HepG2 (cell line): ENCODE results near the gene NOS1AP. TPM values are rescaled to one million over a fixed set of nuclear protein-coding genes. Genes with fewer than 3 reads are reported as not detected.

Source experiments
- CBX5 ChIP-seq: sonication (generic); formaldehyde crosslinking; IDR thresholded peaks from 2 replicates; pipeline ENCODE4 v1.4.0; 2020; ENCODE audit warnings: missing genetic modification reagents, borderline replicate concordance
- ESRRA ChIP-seq: sonication (generic); formaldehyde crosslinking; IDR thresholded peaks from 2 replicates; pipeline ENCODE4 v1.5.1; 2020; ENCODE audit warnings: mild to moderate bottlenecking, low read depth, missing genetic modification reagents
- ETV5 ChIP-seq: IDR thresholded peaks from 2 replicates; pipeline ENCODE4 v1.6.1; 2018; ENCODE audit warnings: missing biosample characterization, missing genetic modification reagents, inconsistent platforms, borderline replicate concordance
- FOSL2 ChIP-seq: sonication (generic); formaldehyde crosslinking; IDR thresholded peaks from 2 replicates; pipeline ENCODE4 v1.4.0; 2020; ENCODE audit warnings: missing genetic modification reagents
- KLF13 ChIP-seq: sonication (generic); formaldehyde crosslinking; IDR thresholded peaks from 2 replicates; pipeline ENCODE4 v1.4.0; 2020; ENCODE audit warnings: mild to moderate bottlenecking, missing genetic modification reagents
- KLF16 ChIP-seq, 2 experiments: sonication (generic) in 1 of 2; formaldehyde crosslinking in 1 of 2; IDR thresholded peaks; 2 replicates each; pipeline versions ENCODE4 v1.6.1 to v1.8.0; 2016 to 2023; ENCODE audit warnings: missing genetic modification reagents in 2 of 2, missing compliant biosample characterization in 1 of 2
- MYNN ChIP-seq: sonication (generic); formaldehyde crosslinking; IDR thresholded peaks from 2 replicates; pipeline ENCODE4 v1.4.0; 2020; ENCODE audit warnings: mild to moderate bottlenecking, low read depth, missing genetic modification reagents
- NFYB ChIP-seq: sonication (generic); formaldehyde crosslinking; IDR thresholded peaks from 2 replicates; pipeline ENCODE4 v1.4.0; 2020; ENCODE audit warnings: missing genetic modification reagents
- PHF5A ChIP-seq: IDR thresholded peaks from one replicate; pipeline ENCODE4 v1.6.1; 2018; ENCODE audit warnings: low read depth, missing genetic modification reagents; ENCODE audit not compliant: unreplicated experiment
- SNAI1 ChIP-seq: sonication (generic); formaldehyde crosslinking; IDR thresholded peaks from 2 replicates; pipeline ENCODE4 v1.5.0; 2020; ENCODE audit warnings: mild to moderate bottlenecking, missing genetic modification reagents, borderline replicate concordance
- TEAD2 ChIP-seq: sonication (generic); formaldehyde crosslinking; IDR thresholded peaks from 2 replicates; pipeline ENCODE4 v1.9.0; 2021; ENCODE audit warnings: missing genetic modification reagents
- TP53 ChIP-seq: sonication (generic); formaldehyde crosslinking; conservative IDR thresholded peaks from 2 replicates; pipeline ENCODE4 v1.4.0; 2020; ENCODE audit warnings: missing genetic modification reagents
- ZNF260 ChIP-seq: sonication (generic); formaldehyde crosslinking; IDR thresholded peaks from 2 replicates; pipeline ENCODE4 v1.4.0; 2020; ENCODE audit warnings: missing genetic modification reagents, low read depth, mild to moderate bottlenecking, borderline replicate concordance
- ZNF577 ChIP-seq: sonication (generic); formaldehyde crosslinking; IDR thresholded peaks from 2 replicates; pipeline ENCODE4 v1.4.0; 2020; ENCODE audit warnings: mild to moderate bottlenecking, low read depth, missing genetic modification reagents, borderline replicate concordance
- ZNF782 ChIP-seq: sonication (generic); formaldehyde crosslinking; IDR thresholded peaks from 2 replicates; pipeline ENCODE4 v1.4.0; 2020; ENCODE audit warnings: missing genetic modification reagents, mild to moderate bottlenecking, borderline replicate concordance
- polyA plus RNA-seq, 8 experiments: library from polyadenylated mRNA; depleted of rRNA in 3 of 8; stranded (reverse) in 7 of 8; unstranded in 1 of 8; fragments of >200 nt; fragmentation: Illumina TruSeq in 4 of 8; extraction: Trizol in 4 of 8; gene quantifications; 2 replicates each; pipeline versions ENCODE4 v1.2.1 to v1.2.3, GENCODE V29; 2011 to 2016; ENCODE audit warnings: low read depth in 4 of 8, missing spikeins in 1 of 8, mixed read lengths in 1 of 8; ENCODE audit not compliant: insufficient read depth in 1 of 8
- total RNA-seq, 5 experiments: library from RNA; depleted of rRNA; stranded (reverse); fragments of >200 nt; fragmentation: Illumina TruSeq; extraction: Trizol; gene quantifications; 2 replicates each; pipeline ENCODE4 v1.2.3, GENCODE V29; 2016; ENCODE audit warnings: low read depth in 1 of 5
- TF ChIP-seq, protein P1 (sequence below): sonication (generic); formaldehyde crosslinking; IDR thresholded peaks from 2 replicates; pipeline ENCODE4 v1.5.0; 2020; ENCODE audit warnings: mild to moderate bottlenecking, missing genetic modification reagents
- TF ChIP-seq, protein P2 (sequence below): sonication (generic); formaldehyde crosslinking; IDR thresholded peaks from 2 replicates; pipeline ENCODE4 v1.4.0; 2020; ENCODE audit warnings: mild to moderate bottlenecking, missing genetic modification reagents
- TF ChIP-seq, protein P3 (sequence below): sonication (generic); formaldehyde crosslinking; IDR thresholded peaks from 2 replicates; pipeline ENCODE4 v1.4.0; 2020; ENCODE audit warnings: missing genetic modification reagents
- TF ChIP-seq, protein P4 (sequence below): sonication (generic); formaldehyde crosslinking; IDR thresholded peaks from 2 replicates; pipeline ENCODE4 v1.4.0; 2020; ENCODE audit warnings: mild to moderate bottlenecking, missing genetic modification reagents

The NOS1AP gene
- total and polyA plus RNA-seq, 2 of the 13 experiments (the other 11 are each of a cell fraction or from before 2014, with no cell fraction given) = 2.0 to 3.3 TPM

DNA sequence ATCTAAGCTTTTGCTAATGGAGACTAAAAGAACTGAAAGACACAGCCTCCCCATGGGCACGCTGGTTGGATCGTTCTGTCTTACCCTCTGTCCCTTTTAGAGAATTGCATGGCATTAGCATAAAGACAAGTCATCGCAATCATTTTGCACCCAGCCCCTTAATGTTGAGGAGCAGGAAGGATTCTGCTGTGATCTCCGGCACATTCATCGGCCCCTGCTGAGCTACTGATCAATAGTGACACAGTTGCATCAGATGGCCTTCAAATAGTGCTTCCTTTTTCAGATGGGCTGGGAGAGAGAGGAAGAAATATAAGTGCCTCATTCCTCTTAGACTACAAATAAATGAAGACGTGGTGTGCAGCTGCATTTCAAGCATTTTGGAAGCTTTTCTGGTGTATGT, 75.4 kb downstream of the NOS1AP start (continued):
- TF ChIP-seq ETV5 (CRISPR knock-in tag) (peak; percentile 62; the same call in 1 of the 2 replicates), KLF16 (CRISPR knock-in tag; IDR thresholded peaks at IDR 0.05) (no peak; a peak in 1 of 4 replicates), ZNF260 (CRISPR knock-in tag) (no peak), ZNF782 (CRISPR knock-in tag) (no peak), ESRRA (CRISPR knock-in tag) (no peak), TEAD2 (CRISPR knock-in tag) (no peak), FOSL2 (CRISPR knock-in tag) (peak; percentile 76), SNAI1 (CRISPR knock-in tag) (no peak), ZNF577 (CRISPR knock-in tag) (no peak), PHF5A (CRISPR knock-in tag) (peak; percentile 15), KLF13 (no peak), MYNN (CRISPR knock-in tag) (no peak), TP53 (no peak), CBX5 (no peak), NFYB (no peak)
- TF ChIP-seq, protein P1, sequence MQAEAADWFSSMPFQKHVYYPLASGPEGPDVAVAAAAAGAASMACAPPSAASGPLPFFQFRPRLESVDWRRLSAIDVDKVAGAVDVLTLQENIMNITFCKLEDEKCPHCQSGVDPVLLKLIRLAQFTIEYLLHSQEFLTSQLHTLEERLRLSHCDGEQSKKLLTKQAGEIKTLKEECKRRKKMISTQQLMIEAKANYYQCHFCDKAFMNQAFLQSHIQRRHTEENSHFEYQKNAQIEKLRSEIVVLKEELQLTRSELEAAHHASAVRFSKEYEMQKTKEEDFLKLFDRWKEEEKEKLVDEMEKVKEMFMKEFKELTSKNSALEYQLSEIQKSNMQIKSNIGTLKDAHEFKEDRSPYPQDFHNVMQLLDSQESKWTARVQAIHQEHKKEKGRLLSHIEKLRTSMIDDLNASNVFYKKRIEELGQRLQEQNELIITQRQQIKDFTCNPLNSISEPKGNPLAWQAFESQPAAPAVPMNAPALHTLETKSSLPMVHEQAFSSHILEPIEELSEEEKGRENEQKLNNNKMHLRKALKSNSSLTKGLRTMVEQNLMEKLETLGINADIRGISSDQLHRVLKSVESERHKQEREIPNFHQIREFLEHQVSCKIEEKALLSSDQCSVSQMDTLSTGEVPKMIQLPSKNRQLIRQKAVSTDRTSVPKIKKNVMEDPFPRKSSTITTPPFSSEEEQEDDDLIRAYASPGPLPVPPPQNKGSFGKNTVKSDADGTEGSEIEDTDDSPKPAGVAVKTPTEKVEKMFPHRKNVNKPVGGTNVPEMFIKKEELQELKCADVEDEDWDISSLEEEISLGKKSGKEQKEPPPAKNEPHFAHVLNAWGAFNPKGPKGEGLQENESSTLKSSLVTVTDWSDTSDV (CRISPR knock-in tag) = no peak
- TF ChIP-seq, protein P2, sequence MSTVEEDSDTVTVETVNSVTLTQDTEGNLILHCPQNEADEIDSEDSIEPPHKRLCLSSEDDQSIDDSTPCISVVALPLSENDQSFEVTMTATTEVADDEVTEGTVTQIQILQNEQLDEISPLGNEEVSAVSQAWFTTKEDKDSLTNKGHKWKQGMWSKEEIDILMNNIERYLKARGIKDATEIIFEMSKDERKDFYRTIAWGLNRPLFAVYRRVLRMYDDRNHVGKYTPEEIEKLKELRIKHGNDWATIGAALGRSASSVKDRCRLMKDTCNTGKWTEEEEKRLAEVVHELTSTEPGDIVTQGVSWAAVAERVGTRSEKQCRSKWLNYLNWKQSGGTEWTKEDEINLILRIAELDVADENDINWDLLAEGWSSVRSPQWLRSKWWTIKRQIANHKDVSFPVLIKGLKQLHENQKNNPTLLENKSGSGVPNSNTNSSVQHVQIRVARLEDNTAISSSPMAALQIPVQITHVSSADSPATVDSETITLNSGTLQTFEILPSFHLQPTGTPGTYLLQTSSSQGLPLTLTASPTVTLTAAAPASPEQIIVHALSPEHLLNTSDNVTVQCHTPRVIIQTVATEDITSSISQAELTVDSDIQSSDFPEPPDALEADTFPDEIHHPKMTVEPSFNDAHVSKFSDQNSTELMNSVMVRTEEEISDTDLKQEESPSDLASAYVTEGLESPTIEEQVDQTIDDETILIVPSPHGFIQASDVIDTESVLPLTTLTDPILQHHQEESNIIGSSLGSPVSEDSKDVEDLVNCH = no peak
- TF ChIP-seq, protein P3, sequence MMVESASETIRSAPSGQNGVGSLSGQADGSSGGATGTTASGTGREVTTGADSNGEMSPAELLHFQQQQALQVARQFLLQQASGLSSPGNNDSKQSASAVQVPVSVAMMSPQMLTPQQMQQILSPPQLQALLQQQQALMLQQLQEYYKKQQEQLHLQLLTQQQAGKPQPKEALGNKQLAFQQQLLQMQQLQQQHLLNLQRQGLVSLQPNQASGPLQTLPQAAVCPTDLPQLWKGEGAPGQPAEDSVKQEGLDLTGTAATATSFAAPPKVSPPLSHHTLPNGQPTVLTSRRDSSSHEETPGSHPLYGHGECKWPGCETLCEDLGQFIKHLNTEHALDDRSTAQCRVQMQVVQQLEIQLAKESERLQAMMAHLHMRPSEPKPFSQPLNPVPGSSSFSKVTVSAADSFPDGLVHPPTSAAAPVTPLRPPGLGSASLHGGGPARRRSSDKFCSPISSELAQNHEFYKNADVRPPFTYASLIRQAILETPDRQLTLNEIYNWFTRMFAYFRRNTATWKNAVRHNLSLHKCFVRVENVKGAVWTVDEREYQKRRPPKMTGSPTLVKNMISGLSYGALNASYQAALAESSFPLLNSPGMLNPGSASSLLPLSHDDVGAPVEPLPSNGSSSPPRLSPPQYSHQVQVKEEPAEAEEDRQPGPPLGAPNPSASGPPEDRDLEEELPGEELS (CRISPR knock-in tag) = no peak
- TF ChIP-seq, protein P4, sequence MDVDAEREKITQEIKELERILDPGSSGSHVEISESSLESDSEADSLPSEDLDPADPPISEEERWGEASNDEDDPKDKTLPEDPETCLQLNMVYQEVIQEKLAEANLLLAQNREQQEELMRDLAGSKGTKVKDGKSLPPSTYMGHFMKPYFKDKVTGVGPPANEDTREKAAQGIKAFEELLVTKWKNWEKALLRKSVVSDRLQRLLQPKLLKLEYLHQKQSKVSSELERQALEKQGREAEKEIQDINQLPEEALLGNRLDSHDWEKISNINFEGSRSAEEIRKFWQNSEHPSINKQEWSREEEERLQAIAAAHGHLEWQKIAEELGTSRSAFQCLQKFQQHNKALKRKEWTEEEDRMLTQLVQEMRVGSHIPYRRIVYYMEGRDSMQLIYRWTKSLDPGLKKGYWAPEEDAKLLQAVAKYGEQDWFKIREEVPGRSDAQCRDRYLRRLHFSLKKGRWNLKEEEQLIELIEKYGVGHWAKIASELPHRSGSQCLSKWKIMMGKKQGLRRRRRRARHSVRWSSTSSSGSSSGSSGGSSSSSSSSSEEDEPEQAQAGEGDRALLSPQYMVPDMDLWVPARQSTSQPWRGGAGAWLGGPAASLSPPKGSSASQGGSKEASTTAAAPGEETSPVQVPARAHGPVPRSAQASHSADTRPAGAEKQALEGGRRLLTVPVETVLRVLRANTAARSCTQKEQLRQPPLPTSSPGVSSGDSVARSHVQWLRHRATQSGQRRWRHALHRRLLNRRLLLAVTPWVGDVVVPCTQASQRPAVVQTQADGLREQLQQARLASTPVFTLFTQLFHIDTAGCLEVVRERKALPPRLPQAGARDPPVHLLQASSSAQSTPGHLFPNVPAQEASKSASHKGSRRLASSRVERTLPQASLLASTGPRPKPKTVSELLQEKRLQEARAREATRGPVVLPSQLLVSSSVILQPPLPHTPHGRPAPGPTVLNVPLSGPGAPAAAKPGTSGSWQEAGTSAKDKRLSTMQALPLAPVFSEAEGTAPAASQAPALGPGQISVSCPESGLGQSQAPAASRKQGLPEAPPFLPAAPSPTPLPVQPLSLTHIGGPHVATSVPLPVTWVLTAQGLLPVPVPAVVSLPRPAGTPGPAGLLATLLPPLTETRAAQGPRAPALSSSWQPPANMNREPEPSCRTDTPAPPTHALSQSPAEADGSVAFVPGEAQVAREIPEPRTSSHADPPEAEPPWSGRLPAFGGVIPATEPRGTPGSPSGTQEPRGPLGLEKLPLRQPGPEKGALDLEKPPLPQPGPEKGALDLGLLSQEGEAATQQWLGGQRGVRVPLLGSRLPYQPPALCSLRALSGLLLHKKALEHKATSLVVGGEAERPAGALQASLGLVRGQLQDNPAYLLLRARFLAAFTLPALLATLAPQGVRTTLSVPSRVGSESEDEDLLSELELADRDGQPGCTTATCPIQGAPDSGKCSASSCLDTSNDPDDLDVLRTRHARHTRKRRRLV (CRISPR knock-in tag) = no peak
